GM18526 (cell line): ENCODE results near the gene SHBG.

Source experiments
- POLR2A ChIP-seq: IDR thresholded peaks from 3 replicates; pipeline ENCODE4 v1.6.1; 2011; ENCODE audit not compliant: insufficient read length; ENCODE audit errors: extremely low read depth

Gene SHBG

DNA sequence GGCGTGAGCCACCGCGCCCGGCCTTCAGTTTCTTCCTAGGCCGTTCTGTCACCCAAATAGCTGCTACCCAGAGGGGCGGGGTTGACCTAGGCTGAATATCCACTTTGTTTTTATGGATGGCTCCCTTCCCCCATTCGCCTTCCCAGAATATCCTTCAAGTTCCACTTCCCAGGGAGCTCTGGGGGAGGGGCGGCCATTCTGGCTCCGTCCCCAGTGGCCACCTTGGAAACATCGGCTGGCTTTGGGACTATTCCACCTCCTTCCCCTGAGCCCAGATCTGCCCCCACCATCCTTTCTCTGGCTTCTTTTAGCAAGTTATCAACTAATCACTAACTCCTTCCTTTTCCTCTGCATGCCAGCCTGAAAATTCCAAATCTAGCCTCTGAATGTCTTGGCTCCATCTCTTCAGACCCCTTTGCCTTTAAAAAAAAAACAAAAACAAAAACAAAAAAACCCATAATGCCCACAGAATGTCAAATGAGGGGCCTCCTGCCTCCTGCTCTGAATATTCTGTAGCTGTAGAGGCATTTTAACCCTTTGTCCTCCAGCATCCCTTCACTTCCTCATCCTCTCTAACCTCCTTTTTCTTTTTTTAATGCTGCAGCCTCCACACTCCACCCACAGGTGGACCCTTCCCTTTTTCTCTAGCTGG lies 27.1 kb downstream of the SHBG start:
- TF ChIP-seq POLR2A: no peak

DNA sequence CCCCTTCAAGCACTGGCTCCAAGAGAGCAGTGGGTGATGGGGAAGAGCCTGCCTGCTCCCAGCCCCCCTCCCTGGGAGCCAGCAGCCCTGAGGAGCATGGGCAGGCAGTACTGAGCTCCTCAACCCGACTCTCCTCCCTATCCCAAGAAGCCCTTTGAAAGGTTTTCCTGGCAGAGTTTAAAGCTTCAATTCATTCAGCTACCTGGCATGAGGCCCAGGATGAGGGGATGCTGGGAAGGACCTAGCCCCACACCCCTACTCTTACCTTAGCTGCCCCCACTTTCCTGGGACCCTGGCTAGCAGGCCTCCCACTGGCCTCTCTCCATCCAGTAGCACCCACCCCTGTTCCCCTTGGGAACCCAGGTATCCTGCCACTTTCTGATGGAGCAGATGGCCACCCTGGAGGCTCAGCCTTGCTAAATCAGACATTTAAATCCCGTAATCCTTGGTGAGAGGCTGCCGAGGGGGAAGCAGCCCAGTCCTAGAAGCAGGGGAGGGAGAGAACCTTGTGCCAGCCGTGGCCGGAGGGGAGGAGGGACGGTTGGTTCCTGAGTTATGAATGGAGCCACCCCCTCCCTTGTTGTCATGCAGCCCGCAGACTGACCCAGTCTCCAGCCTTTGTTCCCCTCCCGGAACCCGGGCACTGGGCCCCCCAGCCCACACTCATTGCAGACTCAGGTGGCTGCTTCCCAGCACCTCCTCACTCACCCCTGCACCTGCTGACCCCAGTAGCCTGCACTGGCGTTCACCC lies 37.9 kb downstream of the SHBG start:
- TF ChIP-seq POLR2A: no peak

DNA sequence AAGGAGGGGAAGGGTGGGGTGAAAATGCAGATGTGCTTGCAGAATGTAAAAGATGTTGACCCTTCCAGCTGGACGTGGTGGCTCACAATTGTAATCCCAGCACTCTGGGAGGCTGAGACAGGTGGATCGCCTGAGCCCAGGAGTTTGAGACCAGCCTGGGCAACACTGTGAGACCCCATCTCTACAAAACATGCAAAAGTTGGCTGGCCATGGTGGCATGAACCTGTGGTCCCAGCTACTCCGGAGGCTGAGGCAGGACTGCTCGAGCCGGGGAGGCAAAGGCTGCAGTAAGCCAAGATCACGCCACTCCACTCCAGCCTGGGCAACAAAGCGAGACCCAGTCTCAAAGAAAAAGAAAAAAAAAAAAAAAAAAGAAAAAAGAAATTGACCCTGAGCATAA lies 38.5 kb downstream of the SHBG start:
- no peak for TF ChIP-seq POLR2A

DNA sequence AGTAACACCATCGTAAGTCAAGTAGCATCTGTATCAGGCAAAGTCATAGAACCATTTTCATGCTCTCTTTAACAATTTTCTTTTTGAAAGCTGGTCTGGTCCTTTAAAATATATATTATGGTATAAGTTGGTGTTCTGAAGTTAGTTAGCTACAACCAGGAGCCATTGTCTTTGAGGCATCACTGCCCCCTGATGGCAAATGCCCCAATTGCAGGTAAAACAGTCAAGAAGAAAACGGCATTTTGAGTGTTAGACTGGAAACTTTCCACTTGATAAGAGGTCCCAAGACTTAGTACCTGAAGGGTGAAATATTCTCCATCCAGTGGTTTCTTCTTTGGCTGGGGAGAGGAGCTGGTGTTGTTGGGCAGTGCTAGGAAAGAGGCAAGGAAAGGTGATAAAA lies 43.3 kb downstream of the SHBG start:
- TF ChIP-seq POLR2A: no peak

DNA sequence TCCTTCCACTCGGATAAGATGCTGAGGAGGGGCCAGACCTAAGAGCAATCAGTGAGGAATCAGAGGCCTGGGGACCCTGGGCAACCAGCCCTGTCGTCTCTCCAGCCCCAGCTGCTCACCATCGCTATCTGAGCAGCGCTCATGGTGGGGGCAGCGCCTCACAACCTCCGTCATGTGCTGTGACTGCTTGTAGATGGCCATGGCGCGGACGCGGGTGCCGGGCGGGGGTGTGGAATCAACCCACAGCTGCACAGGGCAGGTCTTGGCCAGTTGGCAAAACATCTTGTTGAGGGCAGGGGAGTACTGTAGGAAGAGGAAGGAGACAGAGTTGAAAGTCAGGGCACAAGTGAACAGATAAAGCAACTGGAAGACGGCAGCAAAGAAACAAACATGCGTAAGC lies 45.0 kb downstream of the SHBG start:
- TF ChIP-seq POLR2A: no peak

DNA sequence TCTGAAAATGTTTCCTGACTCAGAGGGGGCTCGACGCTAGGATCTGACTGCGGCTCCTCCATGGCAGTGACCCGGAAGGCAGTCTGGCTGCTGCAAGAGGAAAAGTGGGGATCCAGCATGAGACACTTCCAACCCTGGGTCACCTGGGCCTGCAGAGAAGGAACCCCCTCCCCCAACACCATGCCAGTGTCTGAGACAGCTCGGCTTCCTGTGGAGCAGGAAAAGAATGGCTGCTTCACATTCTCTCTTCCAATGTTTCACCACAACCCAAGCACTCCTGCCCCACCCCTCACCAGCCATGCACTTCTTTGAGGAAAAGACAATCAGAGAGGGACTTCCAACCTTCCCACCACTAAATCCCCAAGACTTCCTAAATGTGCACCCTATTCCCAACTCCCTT lies 46.6 kb downstream of the SHBG start:
- no peak for TF ChIP-seq POLR2A

DNA sequence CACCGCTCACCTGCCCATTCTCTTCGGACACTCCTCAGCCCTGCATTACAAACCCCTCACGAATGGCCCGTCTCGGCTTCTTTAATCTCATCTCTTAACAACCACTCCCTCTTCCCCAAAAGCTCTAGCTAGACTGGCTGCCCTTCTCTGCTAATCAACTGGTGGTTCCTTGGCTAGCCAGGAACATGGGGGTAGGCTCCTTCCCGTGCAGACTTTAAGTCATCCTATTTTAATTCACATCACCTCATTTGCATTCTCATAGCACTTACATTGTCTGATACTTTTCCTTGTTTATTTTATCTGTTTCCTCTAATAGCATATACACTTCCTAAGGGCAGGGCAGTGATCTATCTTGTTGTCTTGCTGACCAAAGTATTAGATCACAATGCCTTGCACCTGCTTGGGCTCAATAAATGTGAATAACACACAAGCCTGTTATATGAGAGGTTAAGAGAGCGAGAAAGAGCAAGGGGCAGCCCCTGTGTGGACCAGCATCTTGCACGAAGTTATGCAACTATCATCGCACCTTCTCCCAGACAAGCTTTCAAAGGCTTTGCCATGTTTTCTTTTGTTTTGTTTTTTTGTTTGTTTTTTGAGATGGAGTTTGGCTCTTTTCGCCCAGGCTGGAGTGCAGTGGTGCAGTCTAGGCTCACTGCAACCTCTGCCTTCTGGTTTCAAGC lies 47.6 kb downstream of the SHBG start:
- no peak for TF ChIP-seq POLR2A
